IMR-90 (cell line): Measurements from ENCODE around the gene KDM1B. TPM values are rescaled to one million over a fixed set of nuclear protein-coding genes. Genes with fewer than 3 reads are reported as not detected.

Source experiments
- ATAC-seq: fragments of 200-7000 bp; cut with Tn5 transposase; 2 replicates; pipeline ENCODE4 v1.9.1; 2020; ENCODE audit warnings: low read depth, mild to moderate bottlenecking, moderate library complexity
- BruUV-seq: library from RNA; stranded (reverse); fragments of 400-500 nt; replicated peaks from 2 replicates; lab custom pipeline; 2021; lab: Mats Ljungman, UMichigan
- CTCF ChIA-PET: fragments of 300-600 bp; formaldehyde crosslinking; extraction: SDS; loops from one replicate; lab custom pipeline; 2021; ENCODE audit warnings: antibody characterized with exemption; lab: Yijun Ruan, JAX
- POLR2A ChIA-PET: fragments of 300-600 bp; sonication (Branson Sonifier 250); formaldehyde crosslinking; loops from one replicate; lab custom pipeline; 2022; ENCODE audit warnings: antibody characterized with exemption; ENCODE audit not compliant: unreplicated experiment; lab: Charles Lee
- DNase-seq: peaks from one replicate; pipeline ENCODE4 v3.0.0; 2013
- H2AFZ ChIP-seq: replicated peaks from 2 replicates; pipeline ENCODE3; 2013; ENCODE audit warnings: low read length, mild to moderate bottlenecking; ENCODE audit not compliant: poor library complexity
- H2AK5ac ChIP-seq: 2 replicates; pipeline ENCODE4 v1.6.1; 2013; ENCODE audit warnings: low read depth, low read length, inconsistent platforms
- H2AK9ac ChIP-seq: replicated peaks from 2 replicates; pipeline ENCODE3; 2013; ENCODE audit warnings: mild to moderate bottlenecking, low read depth, low read length, moderate library complexity; ENCODE audit not compliant: poor library complexity
- H2BK120ac ChIP-seq: 2 replicates; pipeline ENCODE4 v1.6.1; 2013; ENCODE audit warnings: low read depth, low read length, inconsistent platforms
- H2BK15ac ChIP-seq: 3 replicates; pipeline ENCODE4 v1.6.1; 2013; ENCODE audit warnings: low read depth, low read length, inconsistent platforms
- H2BK20ac ChIP-seq: 2 replicates; pipeline ENCODE4 v1.6.1; 2013; ENCODE audit warnings: low read depth, mild to moderate bottlenecking, inconsistent platforms, low read length, moderate library complexity
- H2BK5ac ChIP-seq: 2 replicates; pipeline ENCODE4 v1.6.1; 2013; ENCODE audit warnings: mild to moderate bottlenecking, low read depth, low read length, inconsistent platforms; ENCODE audit not compliant: poor library complexity, severe bottlenecking
- H3K14ac ChIP-seq: replicated peaks from 2 replicates; pipeline ENCODE4 v1.6.1; 2013; ENCODE audit warnings: low read depth, low read length, inconsistent platforms
- H3K18ac ChIP-seq: 2 replicates; pipeline ENCODE4 v1.6.1; 2013; ENCODE audit warnings: low read depth, low read length, control low read depth
- H3K23ac ChIP-seq: 2 replicates; pipeline ENCODE4 v1.6.1; 2013; ENCODE audit warnings: low read depth, low read length, inconsistent platforms
- H3K27ac ChIP-seq: 2 replicates; pipeline ENCODE4 v1.5.1; 2013; ENCODE audit warnings: mild to moderate bottlenecking, control low read depth, low read length; ENCODE audit not compliant: insufficient read depth
- H3K27me3 ChIP-seq: 2 replicates; pipeline ENCODE4 v1.6.1; 2013; ENCODE audit warnings: low read length; ENCODE audit not compliant: control insufficient read depth, insufficient read depth
- H3K36me3 ChIP-seq: 2 replicates; pipeline ENCODE4 v1.6.1; 2013; ENCODE audit warnings: low read length, mixed read lengths; ENCODE audit not compliant: control insufficient read depth, insufficient read depth
- H3K4ac ChIP-seq: 2 replicates; pipeline ENCODE4 v1.6.1; 2013; ENCODE audit warnings: low read depth, low read length, inconsistent platforms
- H3K4me1 ChIP-seq: 2 replicates; pipeline ENCODE4 v1.6.1; 2013; ENCODE audit warnings: low read length, mixed read lengths; ENCODE audit not compliant: control insufficient read depth, insufficient read depth
- H3K4me2 ChIP-seq: 2 replicates; pipeline ENCODE4 v1.6.1; 2013; ENCODE audit warnings: low read depth, mild to moderate bottlenecking, control low read depth, low read length, moderate library complexity
- H3K4me3 ChIP-seq: 2 replicates; pipeline ENCODE4 v1.5.1; 2013; ENCODE audit warnings: low read depth, mild to moderate bottlenecking, control low read depth, low read length, moderate library complexity; ENCODE audit not compliant: insufficient read depth
- H3K56ac ChIP-seq: 2 replicates; pipeline ENCODE4 v1.6.1; 2013; ENCODE audit warnings: low read length, inconsistent platforms; ENCODE audit not compliant: insufficient read depth; ENCODE audit errors: extremely low read depth
- H3K79me1 ChIP-seq, 2 experiments: 2 replicates each; pipeline ENCODE4 v1.6.1; 2013; ENCODE audit warnings: low read length in 2 of 2, inconsistent platforms in 1 of 2, low read depth in 1 of 2
- H3K9ac ChIP-seq: 2 replicates; pipeline ENCODE4 v1.6.1; 2013; ENCODE audit warnings: low read depth, low read length, control low read depth
- H3K9me1 ChIP-seq: 2 replicates; pipeline ENCODE4 v1.6.1; 2013; ENCODE audit warnings: low read length, inconsistent platforms; ENCODE audit not compliant: insufficient read depth
- H3K9me3 ChIP-seq: 2 replicates; pipeline ENCODE4 v1.6.1; 2013; ENCODE audit warnings: low read length; ENCODE audit not compliant: control insufficient read depth, insufficient read depth
- H4K20me1 ChIP-seq: 2 replicates; pipeline ENCODE4 v1.6.1; 2013; ENCODE audit warnings: low read length, inconsistent platforms; ENCODE audit not compliant: insufficient read depth
- H4K5ac ChIP-seq: 2 replicates; pipeline ENCODE4 v1.6.1; 2013; ENCODE audit warnings: mild to moderate bottlenecking, low read depth, low read length, control low read depth
- H4K8ac ChIP-seq, 2 experiments: 2 replicates each; pipeline ENCODE4 v1.6.1; 2013; ENCODE audit warnings: low read depth in 2 of 2, low read length in 2 of 2, control low read depth in 1 of 2, inconsistent platforms in 1 of 2
- H4K91ac ChIP-seq: 2 replicates; pipeline ENCODE4 v1.6.1; 2013; ENCODE audit warnings: low read depth, low read length, inconsistent platforms; ENCODE audit not compliant: insufficient read depth
- BHLHE40 ChIP-seq: fragments of 150-350 bp; IDR thresholded peaks from 2 replicates; pipeline ENCODE4 v1.6.1; 2016; ENCODE audit warnings: mild to moderate bottlenecking, low read depth, low read length
- CEBPB ChIP-seq: IDR thresholded peaks from 2 replicates; pipeline ENCODE4 v1.6.1; 2012; ENCODE audit warnings: low read depth, low read length, improper control_type of control experiment
- CHD1 ChIP-seq: IDR thresholded peaks from 2 replicates; pipeline ENCODE4 v1.6.1; 2012; ENCODE audit warnings: low read depth, low read length, improper control_type of control experiment
- MAFK ChIP-seq: IDR thresholded peaks from 2 replicates; pipeline ENCODE4 v1.6.1; 2012; ENCODE audit warnings: low read depth, low read length, improper control_type of control experiment
- MAZ ChIP-seq: IDR thresholded peaks from 2 replicates; pipeline ENCODE4 v1.6.1; 2012; ENCODE audit warnings: low read depth, mild to moderate bottlenecking, low read length, improper control_type of control experiment, moderate library complexity, borderline replicate concordance
- POLR2A ChIP-seq: IDR thresholded peaks from 2 replicates; pipeline ENCODE4 v1.6.1; 2012; ENCODE audit warnings: mild to moderate bottlenecking, low read depth, low read length
- RAD21 ChIP-seq: IDR thresholded peaks from 2 replicates; pipeline ENCODE4 v1.6.1; 2012; ENCODE audit warnings: low read length, improper control_type of control experiment
- RFX5 ChIP-seq: IDR thresholded peaks from 2 replicates; pipeline ENCODE4 v1.8.0; 2012; ENCODE audit warnings: low read depth, mild to moderate bottlenecking, low read length, moderate library complexity
- SMC3 ChIP-seq: fragments of 150-350 bp; IDR thresholded peaks from 2 replicates; pipeline ENCODE4 v1.6.1; 2016; ENCODE audit warnings: low read depth, mild to moderate bottlenecking, antibody characterized with exemption, low read length, moderate library complexity
- WGBS, 2 experiments: methylation state at CpG; one replicate each; pipeline versions ENCODE4 v1.1.5 to v1.1.7; 2013; ENCODE audit warnings: missing lambda C conversion rate in 2 of 2; ENCODE audit not compliant: insufficient read length in 1 of 2; ENCODE audit errors: extremely low coverage in 2 of 2; 5-methylcytosine and 5-hydroxymethylcytosine counted together
- dilution Hi-C: fragments of 300-500 bp; cut with HindIII; formaldehyde crosslinking; loops from one replicate; pipeline ENCODE4 v1.14.3; 2018; ENCODE audit warnings: low sequenced_read_pairs; ENCODE audit not compliant: unreplicated experiment
- in situ Hi-C: fragments of 300-500 bp; cut with MboI; formaldehyde crosslinking; loops from 3 replicates; pipeline ENCODE4 v1.14.3; 2019; ENCODE audit warnings: low sequenced_read_pairs, inconsistent platforms, mixed read lengths
- intact Hi-C: fragments of 100-400 bp; cut with micrococcal nuclease; formaldehyde crosslinking; loops from 2 replicates; pipeline ENCODE4 v1.10.0; 2022
- polyA plus RNA-seq, 3 experiments: library from polyadenylated mRNA; depleted of rRNA; stranded (reverse); fragments of >200 nt; gene quantifications; 2 replicates each; pipeline ENCODE4 v1.2.3, GENCODE V29; 2012; ENCODE audit warnings: low replicate concordance in 1 of 3
- total RNA-seq: library from RNA; depleted of rRNA; stranded (reverse); fragments of >200 nt; gene quantifications from 2 replicates; pipeline ENCODE4 v1.2.3, GENCODE V29; 2012
- TF ChIP-seq, protein P1 (sequence below): conservative IDR thresholded peaks from 2 replicates; pipeline ENCODE4 v1.5.1; 2012; ENCODE audit warnings: mild to moderate bottlenecking, low read depth, low read length, improper control_type of control experiment

The KDM1B gene
- total and polyA plus RNA-seq, 2 of the 4 experiments (the other 2 are of a cell fraction) = 13.2 to 16.7 TPM

DNA sequence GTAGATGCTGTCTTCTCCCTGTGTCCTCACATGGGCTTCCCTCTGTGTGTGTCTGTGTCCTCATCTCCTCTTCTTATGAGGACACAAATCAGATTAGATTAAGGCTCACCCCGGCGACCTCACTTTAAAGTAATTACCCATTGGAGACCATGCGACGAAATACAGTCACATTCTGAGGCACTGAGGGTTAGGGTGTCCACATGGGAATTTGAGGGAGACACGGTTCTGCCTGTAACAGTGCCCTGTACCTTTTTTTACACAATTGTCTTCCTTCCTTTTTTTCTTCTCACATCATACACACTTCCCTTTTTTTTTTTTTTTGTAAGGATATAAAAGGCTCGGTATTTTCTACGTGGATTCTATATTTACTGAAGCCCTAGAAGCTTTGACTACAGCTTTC is 60.2 kb downstream of the KDM1B start:
- Histone ChIP-seq H3K27me3 (no peaks in the 10 kb centered on the region), H4K20me1 (no peaks in the 10 kb centered on the region), H3K36me3 (peaks cover 6% of the 10 kb centered on the region; the same call in 1 of the 2 replicates), H2AFZ (no peak overlapping the region), H4K91ac (no peak overlapping the region), H4K5ac (no peak overlapping the region), H2AK5ac (no peak overlapping the region), H3K9me1 (peaks cover 3% of the 10 kb centered on the region; the same call in 1 of the 2 replicates), H2BK20ac (no peak overlapping the region), H2BK120ac (peak overlapping the region; percentile 39), H2AK9ac (no peak overlapping the region), H3K18ac (no peak overlapping the region), H3K79me1 (no peaks in the 10 kb centered on the region), H3K4me2 (no peak overlapping the region), H3K23ac (no peak overlapping the region), H3K4me1 (peaks cover 2% of the 10 kb centered on the region; the same call in 1 of the 2 replicates), H3K9me3 (no peaks in the 10 kb centered on the region), H3K4me3 (no peak overlapping the region), H3K56ac (no peak overlapping the region), H4K8ac (no peak overlapping the region; a peak in 1 of 4 replicates), H3K9ac (no peak overlapping the region), H3K14ac (no peak overlapping the region), H3K4ac (no peak overlapping the region; the same call in 1 of the 2 replicates), H2BK5ac (no peak overlapping the region), H2BK15ac (no peak overlapping the region), H3K27ac (no peak overlapping the region)
- BruUV-seq = no TSS peak
- DNase-seq (no peak), ATAC-seq (no peak)
- ChIA-PET POLR2A (no interaction called here), CTCF (no interaction called here)
- intact Hi-C loops (no loop called here), in situ Hi-C loops (no loop called here), dilution Hi-C loops (no loop called here)
- TF ChIP-seq MAZ (no peak), MAFK (no peak), BHLHE40 (no peak), RFX5 (no peak), SMC3 (no peak), RAD21 (no peak), CHD1 (no peak), CEBPB (no peak), POLR2A (no peak)
- TF ChIP-seq, protein P1, sequence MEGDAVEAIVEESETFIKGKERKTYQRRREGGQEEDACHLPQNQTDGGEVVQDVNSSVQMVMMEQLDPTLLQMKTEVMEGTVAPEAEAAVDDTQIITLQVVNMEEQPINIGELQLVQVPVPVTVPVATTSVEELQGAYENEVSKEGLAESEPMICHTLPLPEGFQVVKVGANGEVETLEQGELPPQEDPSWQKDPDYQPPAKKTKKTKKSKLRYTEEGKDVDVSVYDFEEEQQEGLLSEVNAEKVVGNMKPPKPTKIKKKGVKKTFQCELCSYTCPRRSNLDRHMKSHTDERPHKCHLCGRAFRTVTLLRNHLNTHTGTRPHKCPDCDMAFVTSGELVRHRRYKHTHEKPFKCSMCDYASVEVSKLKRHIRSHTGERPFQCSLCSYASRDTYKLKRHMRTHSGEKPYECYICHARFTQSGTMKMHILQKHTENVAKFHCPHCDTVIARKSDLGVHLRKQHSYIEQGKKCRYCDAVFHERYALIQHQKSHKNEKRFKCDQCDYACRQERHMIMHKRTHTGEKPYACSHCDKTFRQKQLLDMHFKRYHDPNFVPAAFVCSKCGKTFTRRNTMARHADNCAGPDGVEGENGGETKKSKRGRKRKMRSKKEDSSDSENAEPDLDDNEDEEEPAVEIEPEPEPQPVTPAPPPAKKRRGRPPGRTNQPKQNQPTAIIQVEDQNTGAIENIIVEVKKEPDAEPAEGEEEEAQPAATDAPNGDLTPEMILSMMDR = no peak
- WGBS, 2 experiments = no CpG with 5 or more reads among the region's 7 CpGs
